T-cell (primary cell): ENCODE data around the gene LMOD1. TPM values are rescaled to one million over a fixed set of nuclear protein-coding genes. Genes with fewer than 3 reads are reported as not detected.
"Not testable (repeated sequence)": the region's sequence is repeated elsewhere in the genome, so short reads cannot be mapped to it uniquely, and the experiment has no call there.

Experiments
- ATAC-seq, 4 experiments: fragments of 200-7000 bp in 3 of 4; fragments of 150-1000 bp in 1 of 4; cut with Tn5 transposase; replicated peaks in 1 of 4; 1 replicate in 3 of 4; 2 replicates in 1 of 4; pipeline ENCODE4 v1.10.0; 2021; ENCODE audit warnings: moderate library complexity in 3 of 4, mild to moderate bottlenecking in 2 of 4, moderate number of reproducible peaks in 1 of 4
- CTCF ChIA-PET, 2 donors: fragments of 300-600 bp; sonication (Branson Sonifier 250); formaldehyde crosslinking; loops; one replicate each; lab custom pipeline; 2022; ENCODE audit warnings: antibody characterized with exemption in 2 of 2; lab: Charles Lee
- POLR2A ChIA-PET, 2 donors: fragments of 300-600 bp; sonication (Branson Sonifier 250); formaldehyde crosslinking; loops; one replicate each; lab custom pipeline; 2022; ENCODE audit warnings: antibody characterized with exemption in 2 of 2; lab: Charles Lee
- DNase-seq, 35 experiments: peaks; one replicate each; pipeline versions ENCODE4 v3.0.0 to v3.0.0-alpha.2; 2013 to 2023
- H3K27ac ChIP-seq: one replicate; pipeline ENCODE4 v1.5.1; 2013; ENCODE audit warnings: low read length
- H3K27me3 ChIP-seq, 2 experiments: replicated peaks in 1 of 2; 1 replicate in 1 of 2; 2 replicates in 1 of 2; pipeline versions ENCODE4 v1.6.1 to v1.7.0; 2013; ENCODE audit warnings: low read length in 1 of 2, mixed read lengths in 1 of 2; ENCODE audit not compliant: control insufficient read depth in 2 of 2, insufficient read depth in 2 of 2; ENCODE audit errors: extremely low read depth in 1 of 2
- H3K36me3 ChIP-seq, 2 donors: 1 replicate in 1 of 2; 2 replicates in 1 of 2; pipeline versions ENCODE4 v1.6.1 to v1.7.0; 2013; ENCODE audit warnings: low read length in 1 of 2; ENCODE audit not compliant: control insufficient read depth in 2 of 2, insufficient read depth in 1 of 2; ENCODE audit errors: extremely low read depth in 1 of 2
- H3K4me1 ChIP-seq, 2 experiments: 1 replicate in 1 of 2; 2 replicates in 1 of 2; pipeline versions ENCODE4 v1.6.1 to v1.7.0; 2013; ENCODE audit warnings: low read length in 2 of 2, mixed read lengths in 1 of 2; ENCODE audit not compliant: insufficient read depth in 2 of 2, control insufficient read depth in 1 of 2; ENCODE audit errors: extremely low read depth in 1 of 2
- H3K4me3 ChIP-seq, 2 donors: 1 replicate in 1 of 2; 2 replicates in 1 of 2; pipeline versions ENCODE4 v1.5.1 to v1.7.0; 2013; ENCODE audit warnings: mild to moderate bottlenecking in 2 of 2, low read length in 1 of 2, moderate library complexity in 1 of 2; ENCODE audit not compliant: control insufficient read depth in 1 of 2; ENCODE audit errors: extremely low read depth in 1 of 2
- H3K9me3 ChIP-seq: 2 replicates; pipeline ENCODE4 v1.7.0; 2013
- H3K27ac Mint-ChIP-seq, 2 donors: one replicate each; pipeline ENCODE4 v1.8.0; 2020 to 2021; ENCODE audit warnings: mild to moderate bottlenecking in 2 of 2, mixed read lengths in 2 of 2
- H3K27me3 Mint-ChIP-seq, 2 donors: one replicate each; pipeline ENCODE4 v1.8.0; 2021 to 2022; ENCODE audit warnings: mixed read lengths in 2 of 2
- H3K36me3 Mint-ChIP-seq: one replicate; pipeline ENCODE4 v1.8.0; 2021; ENCODE audit warnings: mixed read lengths
- H3K4me1 Mint-ChIP-seq, 3 donors: one replicate each; pipeline ENCODE4 v1.8.0; 2020 to 2022; ENCODE audit warnings: mixed read lengths in 3 of 3, mild to moderate bottlenecking in 1 of 3
- H3K4me3 Mint-ChIP-seq, 3 donors: one replicate each; pipeline ENCODE4 v1.8.0; 2020 to 2022; ENCODE audit warnings: mild to moderate bottlenecking in 3 of 3, mixed read lengths in 3 of 3, moderate library complexity in 3 of 3
- H3K9me3 Mint-ChIP-seq, 3 donors: one replicate each; pipeline ENCODE4 v1.8.0; 2020 to 2022; ENCODE audit warnings: mixed read lengths in 3 of 3
- WGBS: methylation state at CpG from one replicate; pipeline ENCODE4 v1.1.5; 2013; ENCODE audit warnings: missing lambda C conversion rate; ENCODE audit not compliant: insufficient coverage; 5-methylcytosine and 5-hydroxymethylcytosine counted together
- total RNA-seq, 35 experiments: library from RNA in 6 of 35; stranded (reverse) in 6 of 35; fragments of 120-200 nt in 1 of 35; gene quantifications; one replicate each; pipeline versions ENCODE4 v1.2.1 to v1.2.4 and lab custom pipeline; 2013 to 2026

LMOD1 gene
- total RNA-seq, 5 donors from 2014 or later (not counting 1 experiment from before 2014, with no cell fraction given), result 0.10 to 0.29 (median 0.16) TPM; not detected in 2

DNA sequence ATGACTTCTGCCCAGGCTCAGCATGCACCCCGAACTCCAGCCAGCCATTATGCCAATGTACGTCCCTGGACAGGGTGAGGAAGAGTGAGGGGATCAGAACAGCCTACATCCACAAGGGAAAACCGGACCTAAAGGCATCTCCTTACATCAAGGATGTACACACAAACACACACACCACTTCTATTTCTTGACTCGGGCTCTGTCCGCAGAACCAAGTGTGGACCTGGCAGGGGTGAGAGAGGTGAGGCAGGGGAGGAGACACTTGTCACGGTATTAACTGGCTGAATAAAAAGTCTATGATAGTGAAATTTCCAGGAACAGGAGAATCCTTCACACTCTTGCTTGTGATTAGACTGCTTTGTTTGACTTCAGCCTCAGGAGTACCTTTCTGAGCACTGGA, 2.3 kb downstream of the LMOD1 start:
- no peak overlapping the region for H3K4me3 Mint-ChIP-seq
- H3K9me3 Mint-ChIP-seq, result no peaks in the 10 kb centered on the region

GRCh38 chr1:201942129-201942495, 4.2 kb downstream of the LMOD1 start:
- CTCF ChIA-PET, result no interaction called here
- H3K9me3 Mint-ChIP-seq, result no peaks in the 10 kb centered on the region
- H3K27ac Mint-ChIP-seq, result no peak overlapping the region
- no peak for ATAC-seq
- Histone ChIP-seq H3K9me3 (no peaks in the 10 kb centered on the region), H3K27me3 (peaks cover 7 to 46% of the 10 kb centered on the region in 2 experiments), H3K4me1 (peaks cover 0 to 10% of the 10 kb centered on the region in 2 experiments), H3K4me3 (no peak overlapping the region), H3K27ac (no peak overlapping the region), H3K36me3 (no peaks in the 10 kb centered on the region)
- no peak overlapping the region for H3K4me3 Mint-ChIP-seq
- H3K36me3 Mint-ChIP-seq, result no peaks in the 10 kb centered on the region
- H3K27me3 Mint-ChIP-seq, result peaks cover 41 to 42% of the 10 kb centered on the region in 2 donors
- whole genome bisulfite sequencing, result 92% methylated on average over 1 of the region's 1 CpG
- peaks cover 12 to 17% (median 13%) of the 10 kb centered on the region in 3 donors for H3K4me1 Mint-ChIP-seq
- no peak for DNase-seq
- POLR2A ChIA-PET, result no interaction called here

More for the DNA sequence above, 2.3 kb downstream of the LMOD1 start:
- no peak overlapping the region for H3K27ac ChIP-seq
- Mint-ChIP-seq H3K27ac (no peak overlapping the region), H3K36me3 (no peaks in the 10 kb centered on the region), H3K4me1 (peaks cover 12 to 17% (median 13%) of the 10 kb centered on the region in 3 donors), H3K27me3 (peaks cover 52 to 53% of the 10 kb centered on the region in 2 donors)
- H3K4me3 ChIP-seq, result no peak overlapping the region
- H3K9me3 ChIP-seq, result no peaks in the 10 kb centered on the region
- H3K27me3 ChIP-seq, result peaks cover 13 to 49% of the 10 kb centered on the region in 2 experiments
- no peak for DNase-seq
- ChIA-PET CTCF (no interaction called here), POLR2A (no interaction called here)
- no peaks in the 10 kb centered on the region for H3K36me3 ChIP-seq
- peaks cover 0 to 10% of the 10 kb centered on the region in 2 experiments for H3K4me1 ChIP-seq
- ATAC-seq, result no peak
- 100% methylated on average over 1 of the region's 6 CpGs for WGBS

GRCh38 chr1:201941420-201942128, 4.8 kb downstream of the LMOD1 start:
- Mint-ChIP-seq H3K4me3 (no peak overlapping the region), H3K36me3 (no peaks in the 10 kb centered on the region), H3K9me3 (no peaks in the 10 kb centered on the region), H3K27ac (no peak overlapping the region), H3K27me3 (peaks cover 37 to 38% of the 10 kb centered on the region in 2 donors), H3K4me1 (peaks cover 8 to 12% (median 10%) of the 10 kb centered on the region in 3 donors)
- Histone ChIP-seq H3K9me3 (no peaks in the 10 kb centered on the region), H3K27ac (no peak overlapping the region), H3K27me3 (peaks cover 7 to 41% of the 10 kb centered on the region in 2 experiments), H3K4me1 (peaks cover 0 to 7% of the 10 kb centered on the region in 2 experiments), H3K4me3 (no peak overlapping the region), H3K36me3 (no peaks in the 10 kb centered on the region)
- CTCF ChIA-PET, result no interaction called here
- no peak for DNase-seq
- 87% methylated on average over 8 of the region's 18 CpGs for WGBS
- ATAC-seq, result no peak
- POLR2A ChIA-PET, result no interaction called here

- DNase-seq, H3K36me3 ChIP-seq, H3K9me3 ChIP-seq, H3K4me3 ChIP-seq, H3K4me1 ChIP-seq, H3K9me3 Mint-ChIP-seq, H3K4me1 Mint-ChIP-seq, H3K27ac Mint-ChIP-seq, ATAC-seq, H3K4me3 Mint-ChIP-seq, H3K36me3 Mint-ChIP-seq, H3K27ac ChIP-seq: not testable (repeated sequence)
- ChIA-PET POLR2A (interaction anchor here in 1 of 2 donors (0.7 kb wide), 2 partner anchors 15 to 48 kb away, joined by 3 to 5 read pairs; no protein-coding TSS in a partner anchor), CTCF (interaction anchor here (0.6 to 0.7 kb wide), 3 partner anchors 129 to 1880 kb away, joined by 3 to 10 read pairs (median 5); no protein-coding TSS in a partner anchor)
- WGBS, result 100% methylated on average over 3 of the region's 10 CpGs
- peaks cover 27 to 31% of the 10 kb centered on the region in 2 donors for H3K27me3 Mint-ChIP-seq
- peaks cover under 1 to 34% of the 10 kb centered on the region in 2 experiments for H3K27me3 ChIP-seq
Observed at GRCh38 chr1:201940316-201940715, 6.0 kb downstream of the LMOD1 start.

DNA sequence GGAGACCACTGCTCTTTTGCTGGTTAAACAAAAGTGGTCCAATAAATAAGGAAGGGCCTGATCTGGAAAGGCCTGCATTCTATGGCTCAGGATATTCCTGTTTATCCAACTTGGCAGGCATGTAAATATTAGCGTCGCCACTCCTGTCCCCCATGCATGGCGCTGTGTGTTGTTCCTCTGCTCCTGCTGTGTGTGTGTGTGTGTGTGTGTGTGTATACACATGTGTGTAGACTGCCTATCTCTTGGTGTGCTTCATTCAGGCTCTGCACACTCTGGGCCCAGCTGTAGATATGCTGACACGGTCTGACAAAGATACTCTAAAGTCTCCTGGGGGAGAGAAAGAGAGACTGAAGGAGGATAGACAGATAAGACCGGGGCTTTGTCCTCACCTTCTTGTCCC, 6.8 kb downstream of the LMOD1 start:
- no peak overlapping the region for H3K27ac ChIP-seq
- WGBS, result 95% methylated on average over 3 of the region's 5 CpGs
- Mint-ChIP-seq H3K9me3 (no peaks in the 10 kb centered on the region), H3K36me3 (no peaks in the 10 kb centered on the region), H3K27me3 (peaks cover 24 to 25% of the 10 kb centered on the region in 2 donors), H3K4me3 (no peak overlapping the region), H3K4me1 (no peaks in the 10 kb centered on the region), H3K27ac (no peak overlapping the region)
- ChIA-PET POLR2A (interaction anchor here in 1 of 2 donors (0.6 kb wide), 2 partner anchors 93 to 1656 kb away, joined by 3 to 7 read pairs; no protein-coding TSS in a partner anchor), CTCF (interaction anchor here in 1 of 2 donors (0.6 to 0.7 kb wide), 2 partner anchors 11 to 12 kb away, joined by 3 read pairs; no protein-coding TSS in a partner anchor)
- H3K4me3 ChIP-seq, result no peak overlapping the region
- peaks cover 0 to 30% of the 10 kb centered on the region in 2 experiments for H3K27me3 ChIP-seq
- no peaks in the 10 kb centered on the region for H3K36me3 ChIP-seq
- no peaks in the 10 kb centered on the region for H3K4me1 ChIP-seq
- H3K9me3 ChIP-seq, result no peaks in the 10 kb centered on the region
- no peak for ATAC-seq
- no peak for DNase-seq

GRCh38 chr1:201939148-201939547, 7.2 kb downstream of the LMOD1 start:
- Histone ChIP-seq H3K4me3 (no peak overlapping the region), H3K27ac (no peak overlapping the region), H3K36me3 (no peaks in the 10 kb centered on the region), H3K4me1 (no peaks in the 10 kb centered on the region), H3K9me3 (no peaks in the 10 kb centered on the region), H3K27me3 (peaks cover 0 to 27% of the 10 kb centered on the region in 2 experiments)
- POLR2A ChIA-PET, result interaction anchor here in 1 of 2 donors (0.6 kb wide), 1 partner anchor 94 kb away, joined by 3 read pairs; no protein-coding TSS in a partner anchor
- Mint-ChIP-seq H3K27ac (no peak overlapping the region), H3K4me3 (no peak overlapping the region), H3K36me3 (no peaks in the 10 kb centered on the region), H3K27me3 (peaks cover 21 to 23% of the 10 kb centered on the region in 2 donors), H3K4me1 (no peaks in the 10 kb centered on the region), H3K9me3 (no peaks in the 10 kb centered on the region)
- 100% methylated on average over 1 of the region's 4 CpGs for WGBS
- ATAC-seq (no peak), DNase-seq (no peak)
- CTCF ChIA-PET, result interaction anchor here in 1 of 2 donors (0.7 kb wide), 1 partner anchor 11 kb away, joined by 3 read pairs; no protein-coding TSS in a partner anchor
